ENCODE results near the gene P2RY8. TPM values are rescaled to one million over a fixed set of nuclear protein-coding genes. Genes with fewer than 3 reads are reported as not detected.

P2RY8 gene
- total RNA-seq, 1 donor from 2014 or later, result 0.13 TPM

DNA sequence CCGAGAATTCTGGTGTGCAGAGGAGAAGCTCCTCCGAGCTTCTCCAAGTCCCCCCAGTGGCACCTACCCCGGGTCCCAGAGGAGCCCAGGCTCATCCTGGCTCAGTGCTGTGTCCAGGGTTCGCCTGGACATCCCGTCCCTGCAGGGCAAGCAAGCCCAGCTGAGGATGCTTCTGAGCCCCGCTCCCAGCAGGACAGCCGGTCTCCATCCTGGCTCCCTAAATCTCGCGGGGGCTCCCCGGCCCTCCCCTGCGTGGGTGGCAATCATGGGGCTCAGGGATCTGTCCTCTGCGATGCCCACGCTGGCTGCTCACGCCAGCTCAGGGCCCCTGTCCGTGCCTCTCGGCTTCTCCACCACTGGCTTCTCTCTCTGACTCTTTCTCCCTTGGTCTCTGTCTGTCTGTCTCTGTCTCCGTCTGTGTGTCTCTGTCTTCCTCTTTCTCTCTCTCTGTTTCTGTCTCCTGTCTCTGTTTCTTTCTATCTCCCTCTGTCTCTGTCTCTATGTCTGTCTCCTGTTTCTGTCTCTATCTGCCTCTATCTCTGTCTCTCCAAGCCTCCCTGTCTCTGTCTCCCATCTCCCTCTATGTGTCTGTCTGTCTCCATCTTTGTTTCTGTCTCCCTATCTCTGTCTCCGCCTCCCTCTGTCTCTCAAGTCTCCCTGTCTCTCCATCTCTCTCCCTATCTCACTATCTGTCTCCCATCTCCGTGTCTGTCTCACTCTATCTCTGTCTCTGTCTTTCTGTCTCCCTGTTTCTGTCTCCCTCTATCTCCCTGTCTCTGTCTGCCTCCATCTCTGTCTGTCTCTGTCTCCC is 117.2 kb downstream of the P2RY8 start:
- no peak for DNase-seq (ENCODE audit: low read depth in 2 of 2)

DNA sequence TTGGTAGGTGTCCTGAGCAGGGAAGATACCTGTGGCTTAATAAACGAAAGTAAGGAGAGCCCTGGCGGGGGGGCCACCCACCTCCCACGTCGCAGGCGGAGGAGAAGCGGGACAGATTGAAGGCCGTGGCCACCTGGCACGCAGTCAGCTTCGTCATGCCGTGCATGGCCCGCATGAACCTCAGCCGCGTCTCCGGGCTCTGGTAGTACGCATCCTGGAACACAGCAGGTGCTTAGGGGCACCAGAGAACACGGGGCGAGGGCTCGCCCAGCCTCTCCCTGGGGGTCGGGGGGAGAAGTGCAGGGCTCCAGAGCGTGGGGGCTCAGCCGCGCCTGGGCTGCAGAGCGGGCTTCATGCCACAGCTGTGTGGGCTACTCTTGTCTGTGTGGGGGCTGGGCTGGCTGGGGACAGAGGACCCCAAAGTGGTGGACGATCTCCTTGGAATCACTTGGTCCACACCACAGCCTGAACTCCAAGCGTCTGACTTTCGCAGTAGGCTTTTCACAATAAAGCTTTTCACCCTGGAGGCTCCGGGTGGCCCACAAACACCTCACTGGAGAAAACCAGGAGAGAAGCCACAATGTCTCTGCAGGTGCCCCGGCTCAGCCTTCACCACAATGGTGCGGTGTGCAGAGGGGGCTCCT is 118.0 kb downstream of the P2RY8 start:
- no peak for DNase-seq (ENCODE audit: low read depth in 2 of 2)

DNA sequence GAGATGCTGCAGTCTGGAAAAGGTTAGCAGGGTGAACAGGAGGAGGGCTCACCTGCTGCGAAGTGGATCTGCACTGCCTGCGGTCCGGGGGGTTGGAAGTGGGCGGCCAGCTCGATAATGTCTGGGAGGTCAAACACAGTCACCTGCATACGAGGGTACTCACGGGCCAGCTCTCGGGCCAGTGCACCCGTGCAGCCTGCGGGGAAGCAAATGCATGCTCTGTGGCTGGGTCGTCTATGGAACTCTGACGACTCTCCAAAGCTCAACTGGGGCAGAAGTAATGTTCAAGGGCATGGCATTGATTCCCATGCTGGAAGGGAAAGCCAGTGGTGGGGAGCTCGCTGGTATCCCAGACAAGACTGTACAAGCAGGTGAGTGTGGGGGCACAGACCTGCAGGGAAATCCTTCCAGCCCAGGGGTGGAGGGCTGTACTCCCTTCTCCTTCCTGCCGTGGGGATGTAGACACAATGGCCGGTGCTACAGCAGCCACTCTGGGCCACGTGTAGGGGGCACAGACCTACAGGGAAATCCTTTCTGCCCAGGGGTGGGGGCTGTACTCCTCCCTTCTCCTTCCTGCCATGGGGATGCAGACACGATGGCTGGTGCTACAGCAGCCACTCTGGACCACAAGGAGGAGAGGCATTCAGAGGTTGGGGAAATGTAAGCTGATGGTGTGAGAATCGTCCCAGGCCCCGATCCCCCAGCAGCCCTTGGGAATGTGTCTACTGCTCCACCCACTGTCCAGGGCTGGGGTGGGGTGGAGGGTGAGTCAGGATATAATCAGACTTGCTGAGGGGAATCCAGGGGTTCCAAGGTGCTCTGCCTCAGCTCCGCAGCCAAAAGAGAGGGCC is 118.8 kb downstream of the P2RY8 start:
- no peak for DNase-seq (ENCODE audit: low read depth in 2 of 2)

DNA sequence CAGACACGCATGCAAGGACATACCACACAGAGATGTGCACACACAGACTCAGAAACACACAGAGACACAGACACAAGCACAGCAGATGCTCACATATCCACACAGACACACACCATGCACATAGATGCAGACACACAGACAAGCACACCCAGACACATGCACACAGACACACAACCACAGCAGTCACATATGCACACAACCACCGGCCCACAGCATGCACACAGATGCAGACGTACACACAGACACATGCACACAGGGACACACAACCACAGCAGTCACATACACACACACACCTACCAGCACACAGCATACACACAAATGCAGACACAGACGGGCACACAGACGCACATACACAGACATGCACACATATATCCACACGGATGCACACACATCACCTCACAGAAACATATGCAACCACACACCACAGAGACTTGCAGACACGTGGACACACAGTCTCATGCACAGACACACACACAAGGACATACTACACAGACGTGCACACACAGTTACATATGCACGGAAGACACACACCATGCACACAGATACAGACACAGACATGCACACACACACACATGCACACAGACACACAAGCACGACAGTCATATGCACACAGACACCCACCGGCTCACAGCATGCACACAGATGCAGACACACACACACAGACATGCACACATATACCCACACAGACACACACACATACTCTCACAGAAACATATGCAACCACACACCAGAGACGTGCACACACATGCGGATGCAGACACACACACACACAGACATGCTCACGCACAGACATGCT is 119.8 kb downstream of the P2RY8 start:
- DNase-seq (ENCODE audit: low read depth in 2 of 2), result no peak

DNA sequence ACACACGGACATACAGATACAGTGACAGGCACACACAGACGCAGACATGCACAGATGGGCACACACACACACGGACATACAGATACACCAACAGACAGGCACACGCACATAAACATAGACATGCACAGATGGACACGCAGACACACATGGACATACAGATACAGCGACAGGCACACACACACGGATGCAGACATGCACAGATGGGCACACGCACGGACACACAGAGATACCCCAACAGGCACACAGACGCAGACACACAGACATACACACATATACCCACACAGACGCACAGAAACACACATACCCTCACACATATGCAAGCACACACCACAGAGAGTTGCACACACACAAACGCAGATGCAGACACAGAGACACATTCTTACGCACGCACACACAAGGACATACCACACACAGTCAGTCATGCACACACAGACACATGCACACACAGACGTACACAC is 120.6 kb downstream of the P2RY8 start:
- DNase-seq (ENCODE audit: low read depth in 2 of 2), result no peak

Other genes starting within 250 kb of the P2RY8 start
- 15.9 and 20.4 TPM in 2 replicates for gene IL3RA, start 200.4 kb downstream of the P2RY8 start, total RNA-seq
- gene SLC25A6, start 145.1 kb downstream of the P2RY8 start, total RNA-seq, result 155 and 321 TPM in 2 replicates
- 9.4 and 15.8 TPM in 2 replicates for gene ASMTL, start 84.3 kb downstream of the P2RY8 start, total RNA-seq
- gene AKAP17A, start 54.4 kb upstream of the P2RY8 start, total RNA-seq, result 13.5 and 19.1 TPM in 2 replicates
- not detected in 2 replicates for gene ASMT, start 77.9 kb upstream of the P2RY8 start, total RNA-seq